ENCODE results near the gene DLX3.

The DLX3 gene

DNA sequence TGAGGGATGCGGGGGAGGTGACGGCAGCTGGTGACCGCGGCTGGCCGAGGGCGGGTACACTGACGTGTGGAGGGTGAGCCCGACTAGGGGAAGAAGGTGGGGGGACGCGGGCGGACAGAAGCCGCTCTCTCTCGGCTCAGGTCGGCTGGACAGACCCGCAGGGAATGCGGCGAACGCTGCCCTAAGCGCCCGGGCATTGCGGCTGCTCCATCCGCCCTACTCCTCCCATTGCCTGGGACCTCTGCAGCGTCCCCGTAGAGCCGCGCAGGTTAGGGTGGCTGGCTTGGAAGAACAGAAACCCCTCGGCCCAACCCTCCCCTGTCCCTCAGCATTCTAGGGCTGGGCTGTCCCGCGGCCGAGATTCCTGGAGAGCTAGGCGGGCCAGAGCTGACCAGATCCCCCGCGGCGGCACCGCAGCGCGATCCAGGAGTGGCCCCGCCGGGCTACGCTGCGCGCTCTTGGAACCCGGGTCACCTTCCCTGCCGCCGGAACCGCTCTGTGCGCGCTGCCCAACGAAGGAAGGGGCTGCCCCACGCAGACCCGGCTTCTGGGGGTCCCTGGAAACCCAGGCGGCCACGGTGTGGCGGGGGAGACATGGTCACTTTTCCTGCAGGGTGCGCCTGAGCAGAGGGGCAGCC lies 23.1 kb downstream of the DLX3 start:
- no peak overlapping the region for H3K27ac ChIP-seq (ENCODE audit: poor library complexity, severe bottlenecking)
- peak overlapping the region; percentile 8 for H3K4me3 ChIP-seq (ENCODE audit: severe bottlenecking)
- TF ChIP-seq, protein P1, sequence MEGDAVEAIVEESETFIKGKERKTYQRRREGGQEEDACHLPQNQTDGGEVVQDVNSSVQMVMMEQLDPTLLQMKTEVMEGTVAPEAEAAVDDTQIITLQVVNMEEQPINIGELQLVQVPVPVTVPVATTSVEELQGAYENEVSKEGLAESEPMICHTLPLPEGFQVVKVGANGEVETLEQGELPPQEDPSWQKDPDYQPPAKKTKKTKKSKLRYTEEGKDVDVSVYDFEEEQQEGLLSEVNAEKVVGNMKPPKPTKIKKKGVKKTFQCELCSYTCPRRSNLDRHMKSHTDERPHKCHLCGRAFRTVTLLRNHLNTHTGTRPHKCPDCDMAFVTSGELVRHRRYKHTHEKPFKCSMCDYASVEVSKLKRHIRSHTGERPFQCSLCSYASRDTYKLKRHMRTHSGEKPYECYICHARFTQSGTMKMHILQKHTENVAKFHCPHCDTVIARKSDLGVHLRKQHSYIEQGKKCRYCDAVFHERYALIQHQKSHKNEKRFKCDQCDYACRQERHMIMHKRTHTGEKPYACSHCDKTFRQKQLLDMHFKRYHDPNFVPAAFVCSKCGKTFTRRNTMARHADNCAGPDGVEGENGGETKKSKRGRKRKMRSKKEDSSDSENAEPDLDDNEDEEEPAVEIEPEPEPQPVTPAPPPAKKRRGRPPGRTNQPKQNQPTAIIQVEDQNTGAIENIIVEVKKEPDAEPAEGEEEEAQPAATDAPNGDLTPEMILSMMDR (IDR thresholded peaks at IDR 0.05; ENCODE audit: poor library complexity, severe bottlenecking), result no peak
- H3K36me3 ChIP-seq (ENCODE audit: low read depth), result no peaks in the 10 kb centered on the region
- peaks cover 52% of the 10 kb centered on the region for H3K27me3 ChIP-seq (ENCODE audit: insufficient read depth, poor library complexity, severe bottlenecking)
- no peaks in the 10 kb centered on the region for H3K4me1 ChIP-seq (ENCODE audit: insufficient read depth, poor library complexity, severe bottlenecking)
- no peaks in the 10 kb centered on the region for H3K9me3 ChIP-seq (ENCODE audit: severe bottlenecking)
- no peak for DNase-seq (ENCODE audit: low spot score)
- no peak for ATAC-seq (ENCODE audit: low read depth)

DNA sequence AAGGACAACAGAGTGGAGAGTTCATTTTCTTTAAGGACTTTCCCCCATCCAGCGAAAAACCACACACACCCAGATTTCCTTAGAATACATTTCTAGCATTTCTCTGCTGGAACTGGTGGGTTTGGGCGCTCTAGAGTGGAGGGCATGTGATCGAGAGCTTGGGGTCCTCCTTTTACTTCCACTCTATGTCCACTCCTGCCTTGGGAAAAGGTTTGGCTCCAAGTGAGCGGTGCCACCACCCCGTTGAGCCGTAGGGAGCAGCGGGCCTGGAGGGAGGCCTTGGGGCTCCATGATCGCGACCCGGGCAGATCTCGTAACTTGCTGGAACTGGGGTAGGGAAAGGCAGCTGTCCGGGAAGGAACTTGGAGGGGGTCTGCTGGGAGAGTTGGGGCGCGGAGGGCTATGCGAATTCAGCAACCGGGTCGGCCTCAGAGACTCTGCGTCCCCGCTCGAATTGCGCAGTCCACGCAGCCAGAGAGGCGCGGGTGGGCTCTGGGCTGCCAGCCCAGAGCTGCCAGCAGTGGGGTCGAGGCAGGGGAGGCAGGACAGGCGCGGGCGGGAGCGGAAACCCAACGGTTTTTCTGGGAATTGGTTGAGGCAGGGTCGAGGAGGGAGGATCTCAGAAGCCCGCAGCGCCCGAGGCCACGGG lies 23.7 kb downstream of the DLX3 start:
- DNase-seq (ENCODE audit: low spot score), result no peak
- no peak overlapping the region for H3K27ac ChIP-seq (ENCODE audit: poor library complexity, severe bottlenecking)
- peaks cover 59% of the 10 kb centered on the region for H3K27me3 ChIP-seq (ENCODE audit: insufficient read depth, poor library complexity, severe bottlenecking)
- no peaks in the 10 kb centered on the region for H3K9me3 ChIP-seq (ENCODE audit: severe bottlenecking)
- H3K4me1 ChIP-seq (ENCODE audit: insufficient read depth, poor library complexity, severe bottlenecking), result no peaks in the 10 kb centered on the region
- ATAC-seq (ENCODE audit: low read depth), result no peak
- TF ChIP-seq, protein P1 (IDR thresholded peaks at IDR 0.05; ENCODE audit: poor library complexity, severe bottlenecking), result no peak
- no peak overlapping the region for H3K4me3 ChIP-seq (ENCODE audit: severe bottlenecking)
- H3K36me3 ChIP-seq (ENCODE audit: low read depth), result no peaks in the 10 kb centered on the region

DNA sequence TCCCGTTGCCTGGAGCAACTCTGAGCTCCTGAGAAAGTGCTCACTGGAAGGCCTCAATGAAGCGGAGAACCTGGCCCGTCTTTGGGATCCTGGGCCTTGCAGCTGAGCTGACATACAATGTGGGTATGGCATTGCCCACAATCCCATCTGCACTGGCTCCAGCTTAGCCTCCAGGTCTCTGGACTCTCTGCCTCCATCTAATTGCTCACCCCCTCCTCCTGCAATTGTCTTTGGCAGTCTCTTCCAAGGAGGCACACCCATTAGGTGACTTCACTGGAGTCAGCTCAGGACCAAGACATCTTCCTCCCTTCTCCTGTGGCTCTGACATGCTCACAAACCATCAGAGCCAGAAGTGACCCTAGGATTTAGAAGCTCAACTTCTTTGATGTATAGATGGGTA lies 24.5 kb downstream of the DLX3 start:
- H3K4me3 ChIP-seq (ENCODE audit: severe bottlenecking), result no peak overlapping the region
- no peaks in the 10 kb centered on the region for H3K36me3 ChIP-seq (ENCODE audit: low read depth)
- H3K27me3 ChIP-seq (ENCODE audit: insufficient read depth, poor library complexity, severe bottlenecking), result peaks cover 67% of the 10 kb centered on the region
- DNase-seq (ENCODE audit: low spot score) (no peak), ATAC-seq (ENCODE audit: low read depth) (no peak)
- H3K27ac ChIP-seq (ENCODE audit: poor library complexity, severe bottlenecking), result no peak overlapping the region
- TF ChIP-seq, protein P1 (IDR thresholded peaks at IDR 0.05; ENCODE audit: poor library complexity, severe bottlenecking), result no peak
- no peaks in the 10 kb centered on the region for H3K9me3 ChIP-seq (ENCODE audit: severe bottlenecking)
- no peaks in the 10 kb centered on the region for H3K4me1 ChIP-seq (ENCODE audit: insufficient read depth, poor library complexity, severe bottlenecking)

DNA sequence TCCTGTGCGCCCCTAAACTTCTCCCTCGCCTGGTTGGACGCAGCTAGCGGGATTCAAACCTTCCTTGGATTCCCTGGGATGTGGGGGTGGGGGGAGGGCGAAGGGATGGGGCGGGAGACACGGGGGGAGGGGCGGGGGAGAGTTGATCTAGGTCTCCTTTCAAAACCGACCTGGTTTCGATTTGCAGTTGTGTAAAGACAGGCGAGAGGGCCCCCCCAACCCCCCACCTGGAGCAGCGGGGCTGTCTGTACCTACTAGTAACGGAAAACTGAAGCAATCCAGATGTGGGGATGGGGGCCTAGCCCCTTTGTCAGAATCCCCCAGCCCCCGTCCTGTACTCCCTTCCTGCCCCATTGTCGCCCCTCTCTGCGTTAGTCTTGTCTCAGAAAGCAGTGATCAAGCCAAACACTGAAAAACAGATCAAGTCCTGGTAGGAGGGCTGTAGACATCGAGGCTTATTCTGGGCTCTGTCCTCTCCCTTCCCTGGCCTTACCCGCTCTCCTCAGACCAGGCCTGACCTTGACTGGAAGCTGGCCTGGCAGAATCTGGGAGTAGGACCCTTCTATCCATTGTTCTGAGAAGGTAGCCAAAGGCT lies 25.1 kb downstream of the DLX3 start:
- no peak overlapping the region for H3K4me3 ChIP-seq (ENCODE audit: severe bottlenecking)
- TF ChIP-seq, protein P1 (IDR thresholded peaks at IDR 0.05; ENCODE audit: poor library complexity, severe bottlenecking), result no peak
- no peaks in the 10 kb centered on the region for H3K9me3 ChIP-seq (ENCODE audit: severe bottlenecking)
- no peak for DNase-seq (ENCODE audit: low spot score)
- no peak for ATAC-seq (ENCODE audit: low read depth)
- H3K27ac ChIP-seq (ENCODE audit: poor library complexity, severe bottlenecking), result no peak overlapping the region
- H3K27me3 ChIP-seq (ENCODE audit: insufficient read depth, poor library complexity, severe bottlenecking), result peaks cover 73% of the 10 kb centered on the region
- H3K4me1 ChIP-seq (ENCODE audit: insufficient read depth, poor library complexity, severe bottlenecking), result no peaks in the 10 kb centered on the region
- no peaks in the 10 kb centered on the region for H3K36me3 ChIP-seq (ENCODE audit: low read depth)

All from RWPE2 (cell line).